ENCODE results near the gene GGA1. TPM values are rescaled to one million over a fixed set of nuclear protein-coding genes. Genes with fewer than 3 reads are reported as not detected.

GGA1 gene
- total and polyA plus RNA-seq, 2 of the 4 experiments (the other 2 are of a cell fraction): 17.2 to 48.5 TPM

GRCh38 chr22:37661160-37661924 is 52.7 kb downstream of the GGA1 start (continued):
- TF ChIP-seq RCOR1 (IDR thresholded peaks at IDR 0.05; ENCODE audit: insufficient replicate concordance, low read length): no peak

- POLR2A ChIA-PET (ENCODE audit: unreplicated experiment): interaction anchor here (1.0 to 1.3 kb wide), 2 partner anchors 13 to 16 kb away, joined by 7 to 17 read pairs; partner anchors contain the start of gene LGALS1
- H3K79me1 ChIP-seq (ENCODE audit: low read depth in 1 of 2, low read length in 2 of 2): peaks cover 39 to 77% of the 10 kb centered on the region in 2 experiments
- H3K36me3 ChIP-seq (ENCODE audit: control insufficient read depth, insufficient read depth, low read length): peaks cover 11% of the 10 kb centered on the region
- no peaks in the 10 kb centered on the region for H3K9me3 ChIP-seq (ENCODE audit: control insufficient read depth, insufficient read depth, low read length)
- in situ Hi-C loops (cut with MboI; ENCODE audit: low sequenced_read_pairs): no loop called here
- peak overlapping the region; percentile 48 for H2AFZ ChIP-seq (replicated peaks; ENCODE audit: low read length, poor library complexity)
- TF ChIP-seq SMC3 (IDR thresholded peaks at IDR 0.05; ENCODE audit: low read depth, low read length): no peak
- TF ChIP-seq CEBPB (IDR thresholded peaks at IDR 0.05; ENCODE audit: low read depth, low read length): no peak
- TF ChIP-seq RAD21 (IDR thresholded peaks at IDR 0.05; ENCODE audit: low read length): no peak
- no peak for TF ChIP-seq POLR2A (IDR thresholded peaks at IDR 0.05; ENCODE audit: low read depth, low read length)
- no peak for TF ChIP-seq NFE2L2 (IDR thresholded peaks at IDR 0.05; ENCODE audit: low read depth, low read length)
- intact Hi-C loops (cut with micrococcal nuclease): no loop called here
- H3K4me3 ChIP-seq (ENCODE audit: insufficient read depth, low read depth, low read length): no peak overlapping the region
- peak overlapping the region; percentile 75 for H2AK9ac ChIP-seq (replicated peaks; ENCODE audit: low read depth, low read length, poor library complexity)
- H3K27ac ChIP-seq (ENCODE audit: insufficient read depth, low read length): peak overlapping the region; percentile 26; the same call in 1 of the 2 replicates
- BruUV-seq (replicated peaks): no TSS peak
- CTCF ChIA-PET: interaction anchor here (1.0 to 2.5 kb wide), 4 partner anchors 19 to 114 kb away, joined by 4 to 15 read pairs (median 5); no protein-coding TSS in a partner anchor
- H3K9me1 ChIP-seq (ENCODE audit: insufficient read depth, low read length): peaks cover 11% of the 10 kb centered on the region
- 0 out of 4 replicates have a peak overlapping the region, but pooled peaks of 1 of the 2 experiments have one; percentile 32 for H4K8ac ChIP-seq (ENCODE audit: low read depth in 2 of 2, low read length in 2 of 2)
- H2BK15ac ChIP-seq (ENCODE audit: low read depth, low read length): peak overlapping the region; percentile 78; the same call in 1 of the 3 replicates
- peak overlapping the region; percentile 51; the same call in 1 of the 2 replicates for H2BK20ac ChIP-seq (ENCODE audit: low read depth, low read length)
- H3K4me2 ChIP-seq (ENCODE audit: low read depth, low read length): no peak overlapping the region
- H3K4ac ChIP-seq (ENCODE audit: low read depth, low read length): peak overlapping the region; percentile 81
- peak overlapping the region; percentile 52; the same call in 1 of the 2 replicates for H4K91ac ChIP-seq (ENCODE audit: insufficient read depth, low read depth, low read length)
- H3K56ac ChIP-seq (ENCODE audit: extremely low read depth, insufficient read depth, low read length): no peak overlapping the region
- DNase-seq (no peak), ATAC-seq (ENCODE audit: low read depth) (no peak)
- H3K23ac ChIP-seq (ENCODE audit: low read depth, low read length): peak overlapping the region; percentile 37; the same call in 1 of the 2 replicates
- peak overlapping the region; percentile 59 for H2BK120ac ChIP-seq (ENCODE audit: low read depth, low read length)
- H3K27me3 ChIP-seq (ENCODE audit: control insufficient read depth, insufficient read depth, low read length): no peaks in the 10 kb centered on the region
- no peak overlapping the region for H4K5ac ChIP-seq (ENCODE audit: low read depth, low read length)
- H3K4me1 ChIP-seq (ENCODE audit: control insufficient read depth, insufficient read depth, low read length): peaks cover 25% of the 10 kb centered on the region
- H2BK5ac ChIP-seq (ENCODE audit: low read depth, low read length, poor library complexity, severe bottlenecking): peak overlapping the region; percentile 42
- 100% methylated on average over 1 of the region's 5 CpGs; no CpG with 5 or more reads in 1 of the 2 experiments for WGBS, 2 experiments (ENCODE audit: extremely low coverage in 2 of 2, insufficient read length in 1 of 2)
- no peak overlapping the region for H3K18ac ChIP-seq (ENCODE audit: low read depth, low read length)
- H2AK5ac ChIP-seq (ENCODE audit: low read depth, low read length): peak overlapping the region; percentile 80
- dilution Hi-C loops (cut with HindIII; ENCODE audit: low sequenced_read_pairs, unreplicated experiment): no loop called here
- 0 out of 2 replicates have a peak overlapping the region, but pooled peaks have one; percentile 17 for H3K9ac ChIP-seq (ENCODE audit: low read depth, low read length)
- H4K20me1 ChIP-seq (ENCODE audit: insufficient read depth, low read length): peaks cover 31% of the 10 kb centered on the region
- H3K14ac ChIP-seq (replicated peaks; ENCODE audit: low read depth, low read length): peak overlapping the region; percentile 67; the same call in 1 of the 2 replicates
Measured at GRCh38 chr22:37662039-37662438, 53.4 kb downstream of the GGA1 start.

All from IMR-90 (cell line).